ENCODE results near the gene NEU4.

Gene NEU4

DNA sequence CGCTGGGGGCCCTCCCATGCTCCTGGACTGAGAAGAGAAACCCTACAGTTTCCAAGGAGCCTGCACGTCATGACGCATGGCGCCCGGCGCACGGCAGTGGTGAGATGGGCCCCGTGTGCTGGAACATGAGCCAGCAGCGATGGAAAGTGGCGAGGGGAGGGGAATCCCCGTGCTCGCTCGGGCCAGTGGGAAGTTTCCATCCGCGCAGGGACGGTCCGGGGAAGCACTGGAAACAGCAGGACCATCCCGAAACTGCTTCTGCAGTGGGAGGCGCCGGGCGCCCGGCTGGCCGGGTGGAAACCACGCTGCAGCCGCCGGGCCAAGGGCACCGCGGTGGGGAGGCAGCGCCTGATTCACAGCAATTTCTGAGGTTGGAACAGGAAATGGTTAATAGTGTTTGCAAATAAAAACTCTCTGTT, 54.6 kb downstream of the NEU4 start:
- DNase-seq (ENCODE audit: low read depth in 2 of 2), result peak in 1 of 2 donors; percentile 38

DNA sequence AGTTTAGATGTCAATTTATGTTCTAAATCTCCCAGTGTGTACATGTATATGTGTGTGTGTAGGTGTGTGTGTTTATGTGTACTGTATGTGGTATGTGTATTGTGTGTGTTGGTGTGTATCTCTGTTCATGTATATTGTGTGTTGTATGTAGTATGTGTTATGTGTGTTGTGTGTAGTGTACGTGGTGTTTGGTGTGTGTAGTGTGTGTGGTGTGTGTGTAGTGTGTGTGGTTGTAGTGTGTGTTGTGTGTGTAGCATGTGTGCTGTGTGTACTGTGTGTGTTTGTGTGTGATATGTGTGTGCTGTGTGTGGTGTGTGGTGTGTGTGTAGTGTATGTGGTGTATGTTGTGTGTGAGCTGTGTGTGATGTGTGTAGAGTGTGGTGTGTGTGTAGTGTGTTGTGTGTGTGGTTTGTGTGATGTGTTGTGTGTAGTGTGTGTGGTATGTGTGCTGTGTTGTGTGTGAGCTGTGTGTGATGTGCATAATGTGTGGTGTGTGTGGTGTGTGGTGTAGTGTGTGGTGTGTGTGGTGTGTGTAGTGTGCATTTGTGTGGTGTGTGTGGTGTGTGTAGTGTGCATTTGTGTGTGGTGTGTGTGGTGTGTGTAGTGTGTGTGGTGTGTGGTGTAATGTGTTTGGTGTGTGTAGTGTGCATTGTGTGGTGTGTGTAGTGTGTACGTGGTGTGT, 55.3 kb downstream of the NEU4 start:
- no peak for DNase-seq (ENCODE audit: low read depth in 2 of 2)

DNA sequence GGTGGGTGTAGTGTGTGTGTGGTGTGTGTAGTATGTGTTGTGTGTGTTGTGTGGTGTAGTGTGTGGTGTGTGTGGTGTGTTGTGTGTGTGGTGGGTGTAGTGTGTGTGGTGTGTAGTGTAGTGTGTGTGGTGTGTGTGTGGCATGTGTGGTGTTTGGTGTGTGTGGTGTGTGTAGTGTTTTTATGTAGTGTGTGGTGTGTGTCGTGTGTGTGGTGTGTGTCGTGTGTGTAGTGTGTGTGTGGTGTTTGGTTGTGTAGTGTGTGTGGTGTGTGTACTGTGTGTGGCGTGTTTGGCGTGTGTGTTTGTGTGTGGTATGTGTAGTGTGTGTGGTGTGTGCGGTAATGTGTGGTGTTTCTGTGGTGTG, 55.8 kb downstream of the NEU4 start:
- DNase-seq (ENCODE audit: low read depth in 2 of 2), result no peak

DNA sequence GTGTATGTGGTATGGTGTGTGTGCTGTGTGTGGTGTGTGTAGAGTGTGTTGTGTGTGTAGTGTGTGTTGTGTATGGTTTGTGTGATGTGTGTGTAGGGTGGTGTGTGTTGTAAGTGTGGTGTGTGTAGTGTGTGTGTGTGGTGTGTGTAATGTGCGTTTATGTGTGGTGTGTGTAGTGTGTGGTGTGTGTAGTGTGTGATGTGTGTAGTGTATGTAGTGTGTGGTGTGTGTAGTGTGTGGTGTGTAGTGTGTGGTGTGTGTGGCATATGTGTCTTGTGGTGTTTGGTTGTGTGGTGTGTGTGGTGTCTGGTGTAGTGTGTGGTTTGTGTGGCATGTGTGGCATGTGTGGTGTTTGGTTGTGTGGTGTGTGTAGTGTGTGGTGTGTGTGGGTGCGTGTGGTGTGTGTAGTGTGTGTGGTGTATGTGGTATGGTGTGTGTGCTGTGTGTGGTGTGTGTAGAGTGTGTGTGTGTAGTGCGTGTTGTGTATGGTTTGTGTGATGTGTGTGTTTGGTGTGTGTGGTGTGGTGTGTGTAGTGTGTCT, 56.5 kb downstream of the NEU4 start:
- no peak for DNase-seq (ENCODE audit: low read depth in 2 of 2)

DNA sequence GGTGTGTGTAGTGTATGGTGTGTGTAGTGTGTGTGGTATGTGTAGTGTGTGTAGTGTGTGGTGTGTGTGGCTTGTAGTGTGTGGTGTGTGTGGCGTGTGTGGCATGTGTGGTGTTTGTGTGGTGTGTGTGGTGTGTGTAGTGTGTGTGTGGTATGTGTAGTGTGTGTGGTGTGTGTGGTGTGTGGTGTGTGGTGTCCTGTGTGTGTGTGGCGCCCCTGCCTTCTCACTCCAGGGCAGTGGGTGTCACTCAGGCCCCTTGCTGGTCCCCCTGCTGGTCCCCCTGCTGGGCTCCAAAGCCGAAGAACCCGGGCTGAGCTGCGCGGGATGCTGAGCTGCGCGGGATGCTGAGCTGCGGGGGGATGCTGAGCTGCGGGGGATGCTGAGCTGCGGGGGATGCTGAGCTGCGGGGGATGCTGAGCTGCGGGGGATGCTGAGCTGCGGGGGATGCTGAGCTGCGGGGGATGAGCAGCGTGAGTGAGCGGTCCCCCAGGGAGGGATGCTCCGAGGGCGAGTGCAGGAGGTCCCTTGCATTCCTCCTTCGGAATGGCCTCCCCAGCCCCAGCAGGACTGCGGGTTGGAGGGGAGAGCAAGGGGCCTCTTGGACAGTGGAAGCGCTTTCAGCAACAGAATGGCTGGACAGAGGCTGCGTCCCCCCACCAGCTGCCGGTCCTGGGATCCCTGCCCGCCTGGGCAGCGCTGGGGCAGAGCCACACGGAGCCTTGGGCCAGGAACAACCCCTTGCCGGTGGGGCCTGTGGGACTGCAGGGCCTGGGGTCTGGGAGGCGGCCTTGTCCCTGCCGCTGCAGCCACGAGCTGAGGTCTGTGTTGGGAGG, 57.2 kb downstream of the NEU4 start:
- no peak for DNase-seq (ENCODE audit: low read depth in 2 of 2)

All from stimulated activated CD8-positive, alpha-beta memory T cell treated with anti-CD3 and anti-CD28 coated beads, Interleukin-15, amount 100 ng/mL, for 4 hours (primary cell).